Loucy (cell line): ENCODE measurements around the gene POU3F1.

Experiments used
- EZH2phosphoT487 ChIP-seq: fragments of 200-600 bp; IDR thresholded peaks from 2 replicates; pipeline ENCODE4 v1.6.1; 2018; ENCODE audit warnings: antibody characterized with exemption, mild to moderate bottlenecking, moderate library complexity, borderline replicate concordance
- TF ChIP-seq, protein P1 (sequence below): fragments of 200-600 bp; sonication (generic); conservative IDR thresholded peaks from 2 replicates; pipeline ENCODE4 v1.5.1; 2014; ENCODE audit warnings: mild to moderate bottlenecking, antibody characterized with exemption, low read length

DNA sequence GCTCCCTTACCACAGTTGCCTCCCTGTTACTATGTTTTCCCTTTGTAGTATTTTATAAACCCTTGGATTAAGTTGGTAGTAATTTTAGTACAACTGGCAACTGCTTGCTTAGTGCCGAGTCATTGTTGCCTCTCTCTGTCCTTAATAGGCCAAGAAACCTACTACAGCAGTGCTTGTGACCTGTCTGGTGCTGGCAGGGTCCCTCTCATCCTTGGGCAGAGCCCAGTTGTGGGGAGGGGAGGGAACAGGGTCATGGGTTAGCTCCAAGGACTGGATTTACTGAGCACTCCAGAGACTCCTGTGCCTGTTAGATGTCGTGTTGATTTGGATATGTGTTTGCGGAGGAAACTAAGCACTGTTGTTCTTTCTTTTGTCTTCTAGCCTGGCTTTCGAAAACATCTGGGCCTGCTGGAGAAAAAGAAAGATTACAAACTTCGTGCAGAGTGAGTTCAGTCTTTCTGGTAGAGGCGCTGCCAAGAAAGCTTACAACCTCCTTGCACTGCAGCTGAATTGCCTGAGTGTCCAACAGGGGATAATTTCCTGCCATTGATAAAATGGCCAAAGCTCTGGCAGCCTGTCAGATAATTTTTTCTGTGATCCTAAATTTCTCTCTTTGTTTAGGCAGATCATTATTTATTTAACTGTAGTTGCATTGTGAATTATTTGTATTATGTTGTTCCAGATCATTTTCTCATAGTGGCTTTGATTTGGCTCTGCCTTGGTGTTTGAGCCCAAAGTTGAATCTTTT lies 30.4 kb downstream of the POU3F1 start:
- TF ChIP-seq, protein P1, sequence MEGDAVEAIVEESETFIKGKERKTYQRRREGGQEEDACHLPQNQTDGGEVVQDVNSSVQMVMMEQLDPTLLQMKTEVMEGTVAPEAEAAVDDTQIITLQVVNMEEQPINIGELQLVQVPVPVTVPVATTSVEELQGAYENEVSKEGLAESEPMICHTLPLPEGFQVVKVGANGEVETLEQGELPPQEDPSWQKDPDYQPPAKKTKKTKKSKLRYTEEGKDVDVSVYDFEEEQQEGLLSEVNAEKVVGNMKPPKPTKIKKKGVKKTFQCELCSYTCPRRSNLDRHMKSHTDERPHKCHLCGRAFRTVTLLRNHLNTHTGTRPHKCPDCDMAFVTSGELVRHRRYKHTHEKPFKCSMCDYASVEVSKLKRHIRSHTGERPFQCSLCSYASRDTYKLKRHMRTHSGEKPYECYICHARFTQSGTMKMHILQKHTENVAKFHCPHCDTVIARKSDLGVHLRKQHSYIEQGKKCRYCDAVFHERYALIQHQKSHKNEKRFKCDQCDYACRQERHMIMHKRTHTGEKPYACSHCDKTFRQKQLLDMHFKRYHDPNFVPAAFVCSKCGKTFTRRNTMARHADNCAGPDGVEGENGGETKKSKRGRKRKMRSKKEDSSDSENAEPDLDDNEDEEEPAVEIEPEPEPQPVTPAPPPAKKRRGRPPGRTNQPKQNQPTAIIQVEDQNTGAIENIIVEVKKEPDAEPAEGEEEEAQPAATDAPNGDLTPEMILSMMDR, result no peak
- no peak for TF ChIP-seq EZH2phosphoT487
